Ishikawa (cell line): ENCODE measurements around the gene ATP2A3.

Source experiments
- CEBPB ChIP-seq: IDR thresholded peaks from 2 replicates; pipeline ENCODE4 v1.6.1; 2012
- CREB1 ChIP-seq: IDR thresholded peaks from 2 replicates; pipeline ENCODE4 v1.6.1; 2012; ENCODE audit warnings: low read depth
- EGR1 ChIP-seq: IDR thresholded peaks from 2 replicates; pipeline ENCODE4 v1.6.1; 2012
- EP300 ChIP-seq: IDR thresholded peaks from 2 replicates; pipeline ENCODE4 v1.6.1; 2012; ENCODE audit warnings: borderline replicate concordance
- FOXM1 ChIP-seq: IDR thresholded peaks from 2 replicates; pipeline ENCODE4 v1.6.1; 2012; ENCODE audit warnings: low read depth, borderline replicate concordance
- NFIC ChIP-seq: IDR thresholded peaks from 2 replicates; pipeline ENCODE4 v1.6.1; 2012
- RAD21 ChIP-seq: IDR thresholded peaks from 2 replicates; pipeline ENCODE4 v1.6.1; 2012; ENCODE audit warnings: low read depth
- TAF1 ChIP-seq: IDR thresholded peaks from 2 replicates; pipeline ENCODE4 v1.6.1; 2012; ENCODE audit warnings: low read depth, mild to moderate bottlenecking
- TEAD4 ChIP-seq: IDR thresholded peaks from 2 replicates; pipeline ENCODE4 v1.6.1; 2012
- YY1 ChIP-seq: IDR thresholded peaks from 2 replicates; pipeline ENCODE4 v1.6.1; 2012; ENCODE audit warnings: low read depth
- ZBTB7A ChIP-seq: IDR thresholded peaks from 2 replicates; pipeline ENCODE4 v1.6.1; 2012; ENCODE audit warnings: low read depth
- TF ChIP-seq, protein P1 (sequence below): IDR thresholded peaks from 2 replicates; pipeline ENCODE4 v1.6.1; 2012; ENCODE audit warnings: low read depth, mild to moderate bottlenecking
- TF ChIP-seq, protein P2 (sequence below): IDR thresholded peaks from 2 replicates; pipeline ENCODE4 v1.6.1; 2012
- TF ChIP-seq, protein P3 (sequence below): IDR thresholded peaks from 2 replicates; pipeline ENCODE4 v1.6.1; 2012

DNA sequence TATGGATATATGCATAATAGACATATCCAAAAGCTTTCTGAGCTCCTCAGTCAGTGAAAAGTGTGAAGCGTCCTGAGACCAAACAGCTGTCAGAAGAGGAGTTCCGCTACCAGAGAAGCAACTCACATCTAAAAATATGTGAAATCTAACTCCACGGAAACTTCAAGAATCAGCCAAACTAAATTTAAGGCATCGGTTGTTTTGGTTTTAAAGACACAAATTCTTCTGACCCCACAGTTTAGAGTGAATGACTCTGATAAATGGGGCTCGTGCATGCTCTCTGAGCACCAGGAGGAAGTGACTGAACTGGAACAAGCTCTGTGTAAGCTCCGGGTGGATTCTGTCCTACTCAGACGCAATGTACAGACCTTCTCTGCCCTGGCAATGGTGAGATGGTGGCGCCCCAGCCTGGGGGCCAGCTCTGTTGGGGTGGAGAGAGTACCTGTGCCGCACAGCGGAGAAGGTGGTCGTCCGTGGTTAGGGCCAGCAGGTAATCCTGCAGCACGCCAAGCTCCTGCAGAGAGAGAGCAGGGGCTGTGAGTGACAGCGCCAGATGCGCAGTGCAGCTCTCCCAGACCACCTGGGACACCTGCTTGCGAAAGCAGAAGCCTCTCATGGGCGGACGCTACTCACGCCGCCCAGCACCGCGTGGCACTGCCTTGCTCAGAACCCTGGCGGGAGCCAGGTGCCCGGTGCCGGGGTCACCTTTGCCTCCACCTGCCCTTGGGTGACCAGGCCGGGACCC lies 44.4 kb upstream of the ATP2A3 start:
- TF ChIP-seq EGR1 (no peak), RAD21 (no peak), CEBPB (no peak), CREB1 (no peak), EP300 (no peak), NFIC (no peak), YY1 (no peak), FOXM1 (no peak), ZBTB7A (no peak), TEAD4 (no peak), TAF1 (no peak)
- TF ChIP-seq, protein P1, sequence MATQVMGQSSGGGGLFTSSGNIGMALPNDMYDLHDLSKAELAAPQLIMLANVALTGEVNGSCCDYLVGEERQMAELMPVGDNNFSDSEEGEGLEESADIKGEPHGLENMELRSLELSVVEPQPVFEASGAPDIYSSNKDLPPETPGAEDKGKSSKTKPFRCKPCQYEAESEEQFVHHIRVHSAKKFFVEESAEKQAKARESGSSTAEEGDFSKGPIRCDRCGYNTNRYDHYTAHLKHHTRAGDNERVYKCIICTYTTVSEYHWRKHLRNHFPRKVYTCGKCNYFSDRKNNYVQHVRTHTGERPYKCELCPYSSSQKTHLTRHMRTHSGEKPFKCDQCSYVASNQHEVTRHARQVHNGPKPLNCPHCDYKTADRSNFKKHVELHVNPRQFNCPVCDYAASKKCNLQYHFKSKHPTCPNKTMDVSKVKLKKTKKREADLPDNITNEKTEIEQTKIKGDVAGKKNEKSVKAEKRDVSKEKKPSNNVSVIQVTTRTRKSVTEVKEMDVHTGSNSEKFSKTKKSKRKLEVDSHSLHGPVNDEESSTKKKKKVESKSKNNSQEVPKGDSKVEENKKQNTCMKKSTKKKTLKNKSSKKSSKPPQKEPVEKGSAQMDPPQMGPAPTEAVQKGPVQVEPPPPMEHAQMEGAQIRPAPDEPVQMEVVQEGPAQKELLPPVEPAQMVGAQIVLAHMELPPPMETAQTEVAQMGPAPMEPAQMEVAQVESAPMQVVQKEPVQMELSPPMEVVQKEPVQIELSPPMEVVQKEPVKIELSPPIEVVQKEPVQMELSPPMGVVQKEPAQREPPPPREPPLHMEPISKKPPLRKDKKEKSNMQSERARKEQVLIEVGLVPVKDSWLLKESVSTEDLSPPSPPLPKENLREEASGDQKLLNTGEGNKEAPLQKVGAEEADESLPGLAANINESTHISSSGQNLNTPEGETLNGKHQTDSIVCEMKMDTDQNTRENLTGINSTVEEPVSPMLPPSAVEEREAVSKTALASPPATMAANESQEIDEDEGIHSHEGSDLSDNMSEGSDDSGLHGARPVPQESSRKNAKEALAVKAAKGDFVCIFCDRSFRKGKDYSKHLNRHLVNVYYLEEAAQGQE, result no peak
- TF ChIP-seq, protein P2, sequence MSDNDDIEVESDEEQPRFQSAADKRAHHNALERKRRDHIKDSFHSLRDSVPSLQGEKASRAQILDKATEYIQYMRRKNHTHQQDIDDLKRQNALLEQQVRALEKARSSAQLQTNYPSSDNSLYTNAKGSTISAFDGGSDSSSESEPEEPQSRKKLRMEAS, result no peak
- TF ChIP-seq, protein P3, sequence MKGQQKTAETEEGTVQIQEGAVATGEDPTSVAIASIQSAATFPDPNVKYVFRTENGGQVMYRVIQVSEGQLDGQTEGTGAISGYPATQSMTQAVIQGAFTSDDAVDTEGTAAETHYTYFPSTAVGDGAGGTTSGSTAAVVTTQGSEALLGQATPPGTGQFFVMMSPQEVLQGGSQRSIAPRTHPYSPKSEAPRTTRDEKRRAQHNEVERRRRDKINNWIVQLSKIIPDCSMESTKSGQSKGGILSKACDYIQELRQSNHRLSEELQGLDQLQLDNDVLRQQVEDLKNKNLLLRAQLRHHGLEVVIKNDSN, result no peak
